Activated CD4-positive, alpha-beta T cell treated with anti-CD3 and anti-CD28 coated beads for 36 hours (primary cell): Measurements from ENCODE around the gene LPP. TPM values are rescaled to one million over a fixed set of nuclear protein-coding genes. Genes with fewer than 3 reads are reported as not detected.
"Not testable (repeated sequence)": the region's sequence is repeated elsewhere in the genome, so short reads cannot be mapped to it uniquely, and the experiment has no call there.

Experiments
- ATAC-seq: fragments of 200-7000 bp; cut with Tn5 transposase; one replicate; pipeline ENCODE4 v1.10.0; 2021; ENCODE audit warnings: mild to moderate bottlenecking, moderate library complexity
- CTCF ChIA-PET: fragments of 350-600 bp; sonication (Branson Sonifier 250); formaldehyde crosslinking; loops from one replicate; lab custom pipeline; 2021; ENCODE audit warnings: antibody characterized with exemption; lab: Charles Lee
- POLR2A ChIA-PET: fragments of 350-600 bp; sonication (Branson Sonifier 250); formaldehyde crosslinking; loops from one replicate; lab custom pipeline; 2021; ENCODE audit warnings: antibody characterized with exemption, inconsistent platforms; lab: Charles Lee
- DNase-seq: peaks from one replicate; pipeline ENCODE4 v3.0.0-alpha.2; 2020
- H3K27ac Mint-ChIP-seq: one replicate; pipeline ENCODE4 v1.8.0; 2021; ENCODE audit warnings: mixed read lengths
- H3K27me3 Mint-ChIP-seq: one replicate; pipeline ENCODE4 v1.8.0; 2021; ENCODE audit warnings: mixed read lengths
- H3K36me3 Mint-ChIP-seq: one replicate; pipeline ENCODE4 v1.8.0; 2021; ENCODE audit warnings: low read depth, mixed read lengths
- H3K4me1 Mint-ChIP-seq: one replicate; pipeline ENCODE4 v1.8.0; 2021; ENCODE audit warnings: mixed read lengths
- H3K4me3 Mint-ChIP-seq: one replicate; pipeline ENCODE4 v1.8.0; 2021; ENCODE audit warnings: mild to moderate bottlenecking, moderate library complexity, mixed read lengths
- H3K9me3 Mint-ChIP-seq: one replicate; pipeline ENCODE4 v1.8.0; 2021; ENCODE audit warnings: low read depth, mixed read lengths
- intact Hi-C, 2 experiments: fragments of 100-400 bp; cut with DNase I in 1 of 2; cut with micrococcal nuclease in 1 of 2; formaldehyde crosslinking; loops; one replicate each; pipeline versions ENCODE4 v1.14.2 to v1.15.1; 2022 to 2024; cut with DNase I, micrococcal nuclease
- total RNA-seq, 2 experiments: library from RNA; stranded (reverse); gene quantifications; one replicate each; pipeline ENCODE4 v1.2.3, GENCODE V29; 2021

The LPP gene
- total RNA-seq, 2 experiments from 2014 or later = 34.7 to 40.6 TPM

GRCh38 chr3:188407158-188407880 lies 253.4 kb downstream of the LPP start:
- intact Hi-C loops = loop anchor here in 1 of 2 experiments (10.0 kb wide), 2 partner anchors 547 to 663 kb away; partner anchors contain the start of gene BCL6
- H3K4me3 Mint-ChIP-seq = no peak overlapping the region
- peaks cover 17% of the 10 kb centered on the region for H3K36me3 Mint-ChIP-seq
- POLR2A ChIA-PET = no interaction called here
- H3K4me1 Mint-ChIP-seq = peaks cover 17% of the 10 kb centered on the region
- no peak for DNase-seq
- H3K9me3 Mint-ChIP-seq = peaks cover under 1% of the 10 kb centered on the region
- no peak overlapping the region for H3K27ac Mint-ChIP-seq
- CTCF ChIA-PET = interaction anchor here (0.7 kb wide), 1 partner anchor 547 kb away, joined by 3 read pairs; no protein-coding TSS in a partner anchor
- no peaks in the 10 kb centered on the region for H3K27me3 Mint-ChIP-seq
- ATAC-seq = no peak

- Mint-ChIP-seq H3K27me3 (no peaks in the 10 kb centered on the region), H3K27ac (no peak overlapping the region), H3K9me3 (no peaks in the 10 kb centered on the region), H3K4me3 (no peak overlapping the region), H3K4me1 (peaks cover 2% of the 10 kb centered on the region), H3K36me3 (peaks cover 17% of the 10 kb centered on the region)
- ATAC-seq = no peak
- intact Hi-C loops = loop anchor here in 1 of 2 experiments (10.0 kb wide), 2 partner anchors 546 to 664 kb away; partner anchors contain the start of gene BCL6
- POLR2A ChIA-PET = no interaction called here
- no peak for DNase-seq
- CTCF ChIA-PET = interaction anchor here (0.7 kb wide), 1 partner anchor 669 kb away, joined by 3 read pairs; no protein-coding TSS in a partner anchor
Observed at GRCh38 chr3:188408831-188409230, 254.9 kb downstream of the LPP start.

- no peak overlapping the region for H3K4me3 Mint-ChIP-seq
- no peaks in the 10 kb centered on the region for H3K27me3 Mint-ChIP-seq
- intact Hi-C loops = no loop called here
- ATAC-seq (no peak), DNase-seq (no peak)
- H3K27ac Mint-ChIP-seq = no peak overlapping the region
- no peaks in the 10 kb centered on the region for H3K4me1 Mint-ChIP-seq
- peaks cover 11% of the 10 kb centered on the region for H3K36me3 Mint-ChIP-seq
- ChIA-PET POLR2A (interaction anchor here (0.7 kb wide), 1 partner anchor 362 kb away, joined by 3 read pairs; no protein-coding TSS in a partner anchor), CTCF (no interaction called here)
- H3K9me3 Mint-ChIP-seq = no peaks in the 10 kb centered on the region
Observed at GRCh38 chr3:188411750-188412149, 257.8 kb downstream of the LPP start.

GRCh38 chr3:188415196-188415595 lies 261.2 kb downstream of the LPP start:
- H3K4me3 Mint-ChIP-seq = no peak overlapping the region
- POLR2A ChIA-PET = no interaction called here
- DNase-seq (no peak), ATAC-seq (no peak)
- H3K36me3 Mint-ChIP-seq = peaks cover 3% of the 10 kb centered on the region
- no peaks in the 10 kb centered on the region for H3K27me3 Mint-ChIP-seq
- H3K9me3 Mint-ChIP-seq = no peaks in the 10 kb centered on the region
- peaks cover 6% of the 10 kb centered on the region for H3K4me1 Mint-ChIP-seq
- intact Hi-C loops = no loop called here
- no peak overlapping the region for H3K27ac Mint-ChIP-seq
- CTCF ChIA-PET = no interaction called here

- H3K4me1 Mint-ChIP-seq = peaks cover 6% of the 10 kb centered on the region
- CTCF ChIA-PET = interaction anchor here (1.2 kb wide), 1 partner anchor 22 kb away, joined by 3 read pairs; no protein-coding TSS in a partner anchor
- ATAC-seq (no peak), DNase-seq (no peak)
- no peaks in the 10 kb centered on the region for H3K27me3 Mint-ChIP-seq
- intact Hi-C loops = no loop called here
- peaks cover 3% of the 10 kb centered on the region for H3K36me3 Mint-ChIP-seq
- H3K4me3 Mint-ChIP-seq = no peak overlapping the region
- no peaks in the 10 kb centered on the region for H3K9me3 Mint-ChIP-seq
- POLR2A ChIA-PET = no interaction called here
- H3K27ac Mint-ChIP-seq = no peak overlapping the region
Observed at GRCh38 chr3:188416041-188416440, 262.1 kb downstream of the LPP start.

- POLR2A ChIA-PET = no interaction called here
- no peaks in the 10 kb centered on the region for H3K27me3 Mint-ChIP-seq
- peaks cover 3% of the 10 kb centered on the region for H3K36me3 Mint-ChIP-seq
- DNase-seq (no peak), ATAC-seq (no peak)
- peaks cover 6% of the 10 kb centered on the region for H3K4me1 Mint-ChIP-seq
- intact Hi-C loops = no loop called here
- H3K9me3 Mint-ChIP-seq = no peaks in the 10 kb centered on the region
- H3K27ac Mint-ChIP-seq = no peak overlapping the region
- H3K4me3 Mint-ChIP-seq = no peak overlapping the region
- CTCF ChIA-PET = interaction anchor here (0.7 kb wide), 1 partner anchor 16 kb away, joined by 3 read pairs; no protein-coding TSS in a partner anchor
Observed at GRCh38 chr3:188417271-188417696, 263.3 kb downstream of the LPP start.

- Mint-ChIP-seq H3K36me3 (peaks cover 3% of the 10 kb centered on the region), H3K27ac (no peak overlapping the region), H3K4me3 (no peak overlapping the region), H3K4me1 (peaks cover 6% of the 10 kb centered on the region), H3K9me3 (peaks cover 3% of the 10 kb centered on the region), H3K27me3 (no peaks in the 10 kb centered on the region)
- ChIA-PET POLR2A (no interaction called here), CTCF (interaction anchor here (0.7 kb wide), 1 partner anchor 15 kb away, joined by 3 read pairs; no protein-coding TSS in a partner anchor)
- intact Hi-C loops = no loop called here
- ATAC-seq (no peak), DNase-seq (no peak)
Observed at GRCh38 chr3:188417766-188418165, 263.8 kb downstream of the LPP start.

GRCh38 chr3:188421151-188421821 lies 267.3 kb downstream of the LPP start:
- ChIA-PET POLR2A (no interaction called here), CTCF (interaction anchor here (0.8 to 1.0 kb wide), 2 partner anchors 12 to 744 kb away, joined by 3 read pairs; no protein-coding TSS in a partner anchor)
- Mint-ChIP-seq H3K27me3 (no peaks in the 10 kb centered on the region), H3K27ac (no peak overlapping the region), H3K4me3 (no peak overlapping the region), H3K36me3 (peaks cover 19% of the 10 kb centered on the region), H3K9me3 (peaks cover 14% of the 10 kb centered on the region), H3K4me1 (peaks cover 6% of the 10 kb centered on the region)
- intact Hi-C loops = no loop called here
- ATAC-seq (no peak), DNase-seq (no peak)

- intact Hi-C loops = no loop called here
- Mint-ChIP-seq H3K36me3 (peaks cover 19% of the 10 kb centered on the region), H3K27me3 (no peaks in the 10 kb centered on the region), H3K9me3 (peaks cover 14% of the 10 kb centered on the region), H3K4me1 (peaks cover 6% of the 10 kb centered on the region), H3K4me3 (no peak overlapping the region), H3K27ac (no peak overlapping the region)
- CTCF ChIA-PET = interaction anchor here (0.8 to 1.0 kb wide), 2 partner anchors 12 to 743 kb away, joined by 3 read pairs; no protein-coding TSS in a partner anchor
- POLR2A ChIA-PET = no interaction called here
- DNase-seq (no peak), ATAC-seq (no peak)
Observed at GRCh38 chr3:188421836-188422540, 268.0 kb downstream of the LPP start.

GRCh38 chr3:188427981-188428380 lies 274.0 kb downstream of the LPP start:
- CTCF ChIA-PET, intact Hi-C loops, POLR2A ChIA-PET, ATAC-seq, DNase-seq, H3K4me3 Mint-ChIP-seq, H3K27ac Mint-ChIP-seq, H3K27me3 Mint-ChIP-seq: not testable (repeated sequence)
- Mint-ChIP-seq H3K36me3 (peaks cover 29% of the 10 kb centered on the region), H3K9me3 (peaks cover 14% of the 10 kb centered on the region), H3K4me1 (peaks cover 16% of the 10 kb centered on the region)

GRCh38 chr3:188431040-188431439 lies 277.1 kb downstream of the LPP start:
- Mint-ChIP-seq H3K27ac (no peak overlapping the region), H3K27me3 (no peaks in the 10 kb centered on the region), H3K36me3 (peaks cover 14% of the 10 kb centered on the region), H3K4me1 (peaks cover 29% of the 10 kb centered on the region), H3K4me3 (no peak overlapping the region), H3K9me3 (peaks cover 5% of the 10 kb centered on the region)
- DNase-seq = no peak
- no peak for ATAC-seq
- intact Hi-C loops = loop anchor here in 1 of 2 experiments (5.0 kb wide), 1 partner anchor 49 kb away; no protein-coding TSS in a partner anchor
- ChIA-PET POLR2A (no interaction called here), CTCF (no interaction called here)
